GM18858 (cell line): ENCODE measurements around the gene MAD1L1.

ENCODE experiments used
- ATAC-seq: cut with Tn5 transposase; IDR thresholded peaks from one replicate; pipeline ENCODE4 v1.9.1; 2021; ENCODE audit not compliant: unreplicated experiment

Gene MAD1L1

GRCh38 chr7:2258661-2259365 is 26.1 kb upstream of the MAD1L1 start:
- peak; percentile 57 for ATAC-seq

GRCh38 chr7:2257651-2258050 is 24.9 kb upstream of the MAD1L1 start:
- no peak for ATAC-seq

GRCh38 chr7:2257046-2257551 is 24.4 kb upstream of the MAD1L1 start:
- no peak for ATAC-seq

- no peak for ATAC-seq
These were observed 23.7 kb upstream of the MAD1L1 start for GRCh38 chr7:2256306-2257045.

GRCh38 chr7:2255145-2256139 is 22.7 kb upstream of the MAD1L1 start:
- no peak for ATAC-seq

- ATAC-seq = no peak
These were observed 21.8 kb upstream of the MAD1L1 start for GRCh38 chr7:2254429-2255144.

GRCh38 chr7:2253525-2254244 is 20.9 kb upstream of the MAD1L1 start:
- no peak for ATAC-seq

- ATAC-seq = no peak
These were observed 20.3 kb upstream of the MAD1L1 start for GRCh38 chr7:2253021-2253420.

- ATAC-seq = no peak
These were observed 19.4 kb upstream of the MAD1L1 start for GRCh38 chr7:2251841-2252771.

GRCh38 chr7:2251381-2251780 is 18.6 kb upstream of the MAD1L1 start:
- no peak for ATAC-seq

- ATAC-seq = no peak
These were observed 17.1 kb upstream of the MAD1L1 start for GRCh38 chr7:2249744-2250323.

- no peak for ATAC-seq
These were observed 16.4 kb upstream of the MAD1L1 start for GRCh38 chr7:2248984-2249694.

GRCh38 chr7:2247141-2247995 is 14.6 kb upstream of the MAD1L1 start:
- ATAC-seq = no peak

GRCh38 chr7:2245883-2246675 is 13.3 kb upstream of the MAD1L1 start:
- ATAC-seq = no peak

GRCh38 chr7:2244404-2244995 is 11.8 kb upstream of the MAD1L1 start:
- ATAC-seq = no peak

GRCh38 chr7:2243458-2243857 is 10.7 kb upstream of the MAD1L1 start:
- no peak for ATAC-seq
